GM12892 (cell line): ENCODE data around the gene SPTLC2.

Experiments
- POLR2AphosphoS5 ChIP-seq: IDR thresholded peaks from 2 replicates; pipeline ENCODE4 v1.6.1; 2011; ENCODE audit warnings: low read depth, low read length, control low read depth
- TAF1 ChIP-seq: IDR thresholded peaks from 2 replicates; pipeline ENCODE4 v1.6.1; 2011; ENCODE audit warnings: low read depth, mild to moderate bottlenecking, control low read depth, low read length, borderline replicate concordance

DNA sequence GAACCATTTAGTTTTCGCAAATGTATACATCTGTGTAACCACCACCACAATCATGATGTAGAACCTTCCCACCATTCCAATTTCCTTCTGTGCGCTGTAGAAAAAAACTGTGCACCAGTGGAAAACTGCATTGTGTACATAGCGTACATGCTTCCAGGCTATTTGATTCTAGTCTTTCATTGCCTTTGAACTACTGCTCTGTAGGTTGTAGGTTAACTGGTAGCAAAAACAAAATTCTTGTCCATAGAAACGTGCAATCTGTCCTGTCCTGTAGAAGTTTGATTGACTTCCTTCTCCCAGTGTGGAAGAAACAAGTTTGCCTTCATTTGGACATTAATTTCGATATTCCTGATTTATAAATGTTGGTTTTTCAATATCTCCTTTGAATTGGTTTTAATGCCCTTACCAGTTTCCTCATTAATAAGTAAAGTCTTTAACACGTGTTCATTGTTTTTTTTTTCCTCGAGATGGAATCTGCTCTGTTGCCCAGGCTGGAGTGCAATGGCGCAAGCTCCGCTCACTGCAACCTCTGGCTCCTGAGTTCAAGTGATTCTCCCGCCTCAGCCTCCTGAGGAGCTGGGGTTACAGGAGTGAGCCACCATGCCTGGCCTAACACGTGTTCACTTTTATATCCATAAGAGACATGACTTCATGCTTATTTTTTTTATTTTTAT lies 114.2 kb downstream of the SPTLC2 start:
- no peak for TF ChIP-seq TAF1
- no peak for TF ChIP-seq POLR2AphosphoS5
